Stimulated activated CD4-positive, alpha-beta T cell treated with anti-CD3 and anti-CD28 coated beads, Interleukin-2, amount 100 ng/mL, for 48 hours (primary cell): ENCODE data around the gene MTHFD2L.
"Not testable (repeated sequence)": the region's sequence is repeated elsewhere in the genome, so short reads cannot be mapped to it uniquely, and the experiment has no call there.

Experiments
- DNase-seq, 2 donors: peaks; one replicate each; pipeline ENCODE4 v3.0.0-alpha.2; 2020

MTHFD2L gene

GRCh38 chr4:74311696-74312313, 153.9 kb downstream of the MTHFD2L start:
- DNase-seq = peak in 1 of 2 donors; percentile 10

GRCh38 chr4:74314329-74314728, 156.4 kb downstream of the MTHFD2L start:
- no peak for DNase-seq

- no peak for DNase-seq
Observed at GRCh38 chr4:74314944-74315343, 157.0 kb downstream of the MTHFD2L start.

GRCh38 chr4:74315376-74315775, 157.5 kb downstream of the MTHFD2L start:
- DNase-seq = no peak

GRCh38 chr4:74316397-74316796, 158.5 kb downstream of the MTHFD2L start:
- no peak for DNase-seq

- DNase-seq = no peak
Observed at GRCh38 chr4:74317616-74318246, 159.8 kb downstream of the MTHFD2L start.

- DNase-seq = no peak
Observed at GRCh38 chr4:74318276-74318675, 160.4 kb downstream of the MTHFD2L start.

GRCh38 chr4:74319470-74319869, 161.6 kb downstream of the MTHFD2L start:
- no peak for DNase-seq

- DNase-seq = peak in 1 of 2 donors; percentile 5
Observed at GRCh38 chr4:74320559-74321118, 162.7 kb downstream of the MTHFD2L start.

GRCh38 chr4:74322301-74322700, 164.4 kb downstream of the MTHFD2L start:
- no peak for DNase-seq

- DNase-seq = no peak
Observed at GRCh38 chr4:74323663-74324062, 165.7 kb downstream of the MTHFD2L start.

GRCh38 chr4:74324262-74324661, 166.3 kb downstream of the MTHFD2L start:
- DNase-seq = no peak

GRCh38 chr4:74325886-74326285, 168.0 kb downstream of the MTHFD2L start:
- no peak for DNase-seq

- no peak for DNase-seq
Observed at GRCh38 chr4:74327762-74328161, 169.8 kb downstream of the MTHFD2L start.

GRCh38 chr4:74328501-74328900, 170.6 kb downstream of the MTHFD2L start:
- no peak for DNase-seq

GRCh38 chr4:74329307-74329706, 171.4 kb downstream of the MTHFD2L start:
- no peak for DNase-seq

GRCh38 chr4:74330295-74330750, 172.4 kb downstream of the MTHFD2L start:
- DNase-seq = no peak

- no peak for DNase-seq
Observed at GRCh38 chr4:74331252-74331651, 173.3 kb downstream of the MTHFD2L start.

GRCh38 chr4:74331944-74332343, 174.0 kb downstream of the MTHFD2L start:
- DNase-seq = no peak

GRCh38 chr4:74334636-74335035, 176.7 kb downstream of the MTHFD2L start:
- no peak for DNase-seq

- no peak for DNase-seq
Observed at GRCh38 chr4:74335341-74336021, 177.6 kb downstream of the MTHFD2L start.

GRCh38 chr4:74338792-74339333, 180.9 kb downstream of the MTHFD2L start:
- no peak for DNase-seq

GRCh38 chr4:74339501-74339900, 181.6 kb downstream of the MTHFD2L start:
- no peak for DNase-seq

GRCh38 chr4:74340421-74340820, 182.5 kb downstream of the MTHFD2L start:
- DNase-seq = not testable (repeated sequence)
